ENCODE results near the gene MT1M. TPM values are rescaled to one million over a fixed set of nuclear protein-coding genes. Genes with fewer than 3 reads are reported as not detected.

The MT1M gene
- total and polyA plus RNA-seq, 2 of the 8 experiments (the other 6 are each of a cell fraction or from before 2014, with no cell fraction given), result 2.1 TPM; not detected in 1

DNA sequence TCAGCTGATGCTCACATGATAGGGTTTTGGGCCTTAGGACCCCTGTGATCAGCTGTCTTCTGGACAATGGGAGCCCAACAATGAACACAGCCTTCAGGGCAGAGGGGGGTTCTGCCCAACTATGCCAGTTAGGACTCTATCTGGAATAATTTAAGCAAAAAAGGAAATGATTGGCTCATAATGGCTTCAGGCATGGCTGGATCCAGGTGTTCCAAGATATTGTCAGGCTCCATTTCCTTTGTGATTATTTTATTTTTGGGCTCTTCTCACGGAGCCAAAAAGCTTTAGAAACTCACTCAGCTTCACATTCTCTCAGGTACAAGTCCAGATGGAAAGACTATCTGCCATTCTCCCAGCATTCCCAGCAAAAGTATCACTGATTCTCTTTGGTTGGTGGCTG, 27.0 kb upstream of the MT1M start:
- no peak overlapping the region for H3K18ac ChIP-seq (ENCODE audit: extremely low read depth, low read length)
- H3K79me2 ChIP-seq (ENCODE audit: control insufficient read depth in 1 of 2, insufficient read depth in 2 of 2, low read length in 2 of 2), result no peaks in the 10 kb centered on the region
- no peak for DNase-seq (ENCODE audit: low read depth in 1 of 2, low spot score in 2 of 2)
- no peaks in the 10 kb centered on the region for H3K79me1 ChIP-seq (ENCODE audit: low read depth, low read length)
- no peak overlapping the region for H3K4me3 ChIP-seq (ENCODE audit: extremely low read depth in 1 of 4, insufficient read depth in 2 of 4, low read depth in 3 of 4, low read length in 4 of 4)
- ChIA-PET POLR2A (ENCODE audit: partially characterized antibody) (interaction anchor here (1.2 to 1.6 kb wide), 2 partner anchors 21 to 58 kb away, joined by 3 to 7 read pairs; partner anchors contain the start of gene MT1E), CTCF (ENCODE audit: partially characterized antibody) (interaction anchor here (0.8 to 9.2 kb wide), 12 partner anchors 12 to 97 kb away, joined by 3 to 85 read pairs (median 5); partner anchors contain the start of genes MT1E and MT3)
- no peak overlapping the region for H4K5ac ChIP-seq (ENCODE audit: insufficient read length, low read depth, low read length)
- no peak overlapping the region for H2BK5ac ChIP-seq (ENCODE audit: low read depth, low read length)
- no peak for TF ChIP-seq TAF1 (IDR thresholded peaks at IDR 0.05; ENCODE audit: low read depth, low read length)
- no peak for TF ChIP-seq BRCA1 (IDR thresholded peaks at IDR 0.05; ENCODE audit: low read depth, low read length)
- TF ChIP-seq, protein P1, sequence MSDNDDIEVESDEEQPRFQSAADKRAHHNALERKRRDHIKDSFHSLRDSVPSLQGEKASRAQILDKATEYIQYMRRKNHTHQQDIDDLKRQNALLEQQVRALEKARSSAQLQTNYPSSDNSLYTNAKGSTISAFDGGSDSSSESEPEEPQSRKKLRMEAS (IDR thresholded peaks at IDR 0.05), result no peak
- TF ChIP-seq POU5F1 (IDR thresholded peaks at IDR 0.05; ENCODE audit: low read depth, low read length), result no peak
- no peak for TF ChIP-seq RXRA (IDR thresholded peaks at IDR 0.05; ENCODE audit: insufficient read depth, low read depth, low read length)
- no peak for TF ChIP-seq GTF2F1 (IDR thresholded peaks at IDR 0.05; ENCODE audit: borderline replicate concordance, low read depth, low read length)
- TF ChIP-seq EZH2 (IDR thresholded peaks at IDR 0.05; ENCODE audit: low read depth, low read length, severe bottlenecking), result no peak
- TF ChIP-seq CREB1 (IDR thresholded peaks at IDR 0.05), result no peak
- TF ChIP-seq POLR2AphosphoS5 (IDR thresholded peaks at IDR 0.05; ENCODE audit: low read depth, low read length), result no peak
- TF ChIP-seq, protein P2, sequence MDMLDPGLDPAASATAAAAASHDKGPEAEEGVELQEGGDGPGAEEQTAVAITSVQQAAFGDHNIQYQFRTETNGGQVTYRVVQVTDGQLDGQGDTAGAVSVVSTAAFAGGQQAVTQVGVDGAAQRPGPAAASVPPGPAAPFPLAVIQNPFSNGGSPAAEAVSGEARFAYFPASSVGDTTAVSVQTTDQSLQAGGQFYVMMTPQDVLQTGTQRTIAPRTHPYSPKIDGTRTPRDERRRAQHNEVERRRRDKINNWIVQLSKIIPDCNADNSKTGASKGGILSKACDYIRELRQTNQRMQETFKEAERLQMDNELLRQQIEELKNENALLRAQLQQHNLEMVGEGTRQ (IDR thresholded peaks at IDR 0.05; ENCODE audit: low read length), result no peak
- TF ChIP-seq MAFK (IDR thresholded peaks at IDR 0.05; ENCODE audit: low read depth, low read length), result no peak
- TF ChIP-seq BCL11A (IDR thresholded peaks at IDR 0.05; ENCODE audit: low read depth in 2 of 2, low read length in 2 of 2), result no peak
- no peak for TF ChIP-seq CHD1 (IDR thresholded peaks at IDR 0.05; ENCODE audit: low read depth, low read length)
- H3K23me2 ChIP-seq (ENCODE audit: low read depth, low read length), result peaks cover 11% of the 10 kb centered on the region; the same call in 1 of the 2 replicates
- H3K4me1 ChIP-seq (replicated peaks in 1 of 4; ENCODE audit: control insufficient read depth in 3 of 4, insufficient read depth in 4 of 4, low read length in 3 of 4), result peaks cover 7 to 21% (median 10%) of the 10 kb centered on the region in 4 experiments
- H4K20me1 ChIP-seq (replicated peaks in 1 of 2; ENCODE audit: control insufficient read depth in 1 of 2, insufficient read depth in 2 of 2, low read length in 2 of 2), result peaks cover 0 to 2% of the 10 kb centered on the region in 2 experiments
- H3K9ac ChIP-seq (replicated peaks in 1 of 4; ENCODE audit: extremely low read depth in 1 of 4, low read depth in 3 of 4, low read length in 3 of 4), result no peak overlapping the region
- no peak overlapping the region for H3K14ac ChIP-seq (ENCODE audit: insufficient read length)
- no peak overlapping the region for H3K4me2 ChIP-seq (ENCODE audit: insufficient read depth in 1 of 2, low read depth in 2 of 2, low read length in 2 of 2)
- H3K56ac ChIP-seq (replicated peaks; ENCODE audit: insufficient read length, low read depth, low read length), result no peak overlapping the region
- no peak overlapping the region for H2BK15ac ChIP-seq (ENCODE audit: low read length)
- no peak overlapping the region for H2BK12ac ChIP-seq (ENCODE audit: low read depth, low read length)
- no peak for FAIRE-seq
- no peaks in the 10 kb centered on the region for H3K36me3 ChIP-seq (ENCODE audit: control insufficient read depth in 2 of 4, insufficient read depth in 4 of 4, low read length in 3 of 4)
- 83% methylated on average over 1 of the region's 1 CpG; no CpG with 5 or more reads in 1 of the 2 experiments for WGBS, 2 experiments (ENCODE audit: extremely low coverage in 1 of 2, insufficient coverage in 1 of 2, insufficient read length in 1 of 2, insufficient replicate concordance in 2 of 2, low coverage in 1 of 2, low lambda C conversion rate in 2 of 2, missing lambda C conversion rate in 1 of 2)
- H2AK5ac ChIP-seq (ENCODE audit: low read depth, low read length), result no peak overlapping the region
- H2BK20ac ChIP-seq (ENCODE audit: low read length), result no peak overlapping the region
- H3K4ac ChIP-seq (replicated peaks; ENCODE audit: insufficient read length, low read depth, low read length), result no peak overlapping the region
- no peak overlapping the region for H4K91ac ChIP-seq (replicated peaks; ENCODE audit: insufficient read length, low read length)
- H3K27ac ChIP-seq (ENCODE audit: low read depth, low read length), result no peak overlapping the region
- H3K27me3 ChIP-seq (replicated peaks in 1 of 4; ENCODE audit: control insufficient read depth in 3 of 4, extremely low read depth in 1 of 4, insufficient read depth in 3 of 4, low read length in 3 of 4), result peaks cover 18 to 44% (median 36%) of the 10 kb centered on the region in 4 experiments
- H3K9me3 ChIP-seq (ENCODE audit: insufficient read depth in 2 of 2, low read depth in 1 of 2, low read length in 1 of 2), result no peaks in the 10 kb centered on the region
- H4K8ac ChIP-seq (ENCODE audit: extremely low read depth, insufficient read depth, low read length), result no peak overlapping the region
- no peak overlapping the region for H3K23ac ChIP-seq (ENCODE audit: insufficient read length)
- no peak overlapping the region for H2BK120ac ChIP-seq (replicated peaks; ENCODE audit: low read depth, low read length)
- no peak overlapping the region for H2AFZ ChIP-seq (ENCODE audit: low read length)

All from H1 (cell line).